H1 (cell line): ENCODE data around the gene DDX47. TPM values are rescaled to one million over a fixed set of nuclear protein-coding genes. Genes with fewer than 3 reads are reported as not detected.

Experiments used
- BCL11A ChIP-seq, 2 experiments: IDR thresholded peaks; one replicate each; pipeline ENCODE4 v1.6.1; 2011; ENCODE audit warnings: low read depth in 2 of 2, low read length in 2 of 2, mild to moderate bottlenecking in 2 of 2
- E2F6 ChIP-seq: IDR thresholded peaks from 2 replicates; pipeline ENCODE4 v1.6.1; 2012; ENCODE audit warnings: inconsistent platforms
- EP300 ChIP-seq, 2 experiments: IDR thresholded peaks; 1 replicate in 1 of 2; 2 replicates in 1 of 2; pipeline ENCODE4 v1.6.1; 2011 to 2012; ENCODE audit warnings: low read depth in 2 of 2, low read length in 2 of 2, mild to moderate bottlenecking in 2 of 2, borderline replicate concordance in 1 of 2, inconsistent platforms in 1 of 2, moderate library complexity in 1 of 2
- GABPA ChIP-seq: IDR thresholded peaks from 2 replicates; pipeline ENCODE4 v1.6.1; 2011; ENCODE audit warnings: mild to moderate bottlenecking, low read length, moderate library complexity, borderline replicate concordance; ENCODE audit not compliant: insufficient read depth
- HDAC2 ChIP-seq, 2 experiments: fragments of 300-600 bp in 1 of 2; sonication (generic) in 1 of 2; IDR thresholded peaks; 2 replicates each; pipeline ENCODE4 v1.6.1; 2011 to 2012; ENCODE audit warnings: low read depth in 2 of 2, low read length in 2 of 2, mild to moderate bottlenecking in 2 of 2, moderate library complexity in 2 of 2, borderline replicate concordance in 1 of 2, inconsistent platforms in 1 of 2
- HDAC6 ChIP-seq: IDR thresholded peaks from one replicate; pipeline ENCODE4 v1.7.1; 2012; ENCODE audit warnings: low read depth, mild to moderate bottlenecking, inconsistent platforms, low read length, moderate library complexity
- POLR2AphosphoS5 ChIP-seq: IDR thresholded peaks from 2 replicates; pipeline ENCODE4 v1.6.1; 2011; ENCODE audit warnings: low read depth, low read length
- SP4 ChIP-seq: IDR thresholded peaks from 2 replicates; pipeline ENCODE4 v1.6.1; 2012; ENCODE audit warnings: low read length, inconsistent platforms
- TAF7 ChIP-seq: optimal IDR thresholded peaks from 2 replicates; pipeline ENCODE3; 2011; ENCODE audit warnings: low read depth, mild to moderate bottlenecking, inconsistent platforms, low read length, moderate library complexity, borderline replicate concordance
- polyA plus RNA-seq, 7 experiments: library from polyadenylated mRNA; depleted of rRNA in 3 of 7; stranded (reverse) in 5 of 7; unstranded in 2 of 7; fragments of >200 nt in 5 of 7; fragments of 200-250 nt in 2 of 7; gene quantifications; 1 replicate in 5 of 7; 2 replicates in 1 of 7; 4 replicates in 1 of 7; pipeline versions ENCODE4 v1.2.1 to v1.2.3, GENCODE V29; 2011 to 2013; ENCODE audit warnings: missing spikeins in 2 of 7, mixed read lengths in 2 of 7
- total RNA-seq: library from RNA; stranded (reverse); fragmentation: NEBNext Ultra II Directional; extraction: Animal tissue kit (Norgen Biotek cat#: 25700); gene quantifications from 2 replicates; pipeline ENCODE4 v1.2.1, GENCODE V29; 2021

DDX47 gene
- total and polyA plus RNA-seq, 2 of the 8 experiments (the other 6 are each of a cell fraction or from before 2014, with no cell fraction given), result 54.4 to 74.2 TPM

- TF ChIP-seq BCL11A (IDR thresholded peaks at IDR 0.05; ENCODE audit: low read depth in 2 of 2, low read length in 2 of 2) (no peak), POLR2AphosphoS5 (no peak), SP4 (no peak), HDAC6 (no peak), GABPA (no peak), TAF7 (no peak), HDAC2 (IDR thresholded peaks at IDR 0.05; ENCODE audit: borderline replicate concordance in 1 of 2, low read depth in 2 of 2, low read length in 2 of 2) (no peak), E2F6 (no peak), EP300 (IDR thresholded peaks at IDR 0.05; ENCODE audit: borderline replicate concordance in 1 of 2, low read depth in 2 of 2, low read length in 2 of 2) (no peak)
- TF ChIP-seq, all 59 proteins: peak for 0
These were observed 22.4 kb downstream of the DDX47 start (continued) for GRCh38 chr12:12835378-12836146.
